Measurements from ENCODE around the gene ATP11A.

Gene ATP11A

GRCh38 chr13:112679381-112679780 is 10.5 kb upstream of the ATP11A start:
- H3K79me2 ChIP-seq (ENCODE audit: low read length): no peaks in the 10 kb centered on the region
- no peak overlapping the region for H3K4me2 ChIP-seq (ENCODE audit: low read length)
- H3K9me3 ChIP-seq (ENCODE audit: insufficient read depth, low read length): no peaks in the 10 kb centered on the region
- H3K36me3 ChIP-seq (replicated peaks; ENCODE audit: low read depth, low read length): no peaks in the 10 kb centered on the region
- TF ChIP-seq CTCF (IDR thresholded peaks at IDR 0.05; ENCODE audit: low read depth, low read length) (no peak), EZH2phosphoT487 (IDR thresholded peaks at IDR 0.05; ENCODE audit: low read depth) (no peak)
- no peaks in the 10 kb centered on the region for H3K27me3 ChIP-seq (ENCODE audit: low read depth, low read length)
- H2AFZ ChIP-seq (ENCODE audit: low read depth, low read length): no peak overlapping the region
- H3K9ac ChIP-seq (ENCODE audit: low read length): no peak overlapping the region
- H3K4me3 ChIP-seq (ENCODE audit: low read length): no peak overlapping the region
- H3K27ac ChIP-seq (ENCODE audit: low read length): no peak overlapping the region
- H3K4me1 ChIP-seq (ENCODE audit: low read length): no peaks in the 10 kb centered on the region; the same call in none of the 2 replicates
- H4K20me1 ChIP-seq (ENCODE audit: insufficient read depth, low read length): no peaks in the 10 kb centered on the region

GRCh38 chr13:112679932-112680677 is 9.7 kb upstream of the ATP11A start:
- no peak overlapping the region for H2AFZ ChIP-seq (ENCODE audit: low read depth, low read length)
- H3K36me3 ChIP-seq (replicated peaks; ENCODE audit: low read depth, low read length): no peaks in the 10 kb centered on the region
- H3K4me1 ChIP-seq (ENCODE audit: low read length): no peaks in the 10 kb centered on the region
- no peak overlapping the region for H3K9ac ChIP-seq (ENCODE audit: low read length)
- H3K79me2 ChIP-seq (ENCODE audit: low read length): no peaks in the 10 kb centered on the region
- H3K4me3 ChIP-seq (ENCODE audit: low read length): no peak overlapping the region
- no peaks in the 10 kb centered on the region for H3K27me3 ChIP-seq (ENCODE audit: low read depth, low read length)
- H4K20me1 ChIP-seq (ENCODE audit: insufficient read depth, low read length): no peaks in the 10 kb centered on the region
- no peaks in the 10 kb centered on the region for H3K9me3 ChIP-seq (ENCODE audit: insufficient read depth, low read length)
- H3K4me2 ChIP-seq (ENCODE audit: low read length): no peak overlapping the region
- no peak overlapping the region for H3K27ac ChIP-seq (ENCODE audit: low read length)
- TF ChIP-seq EZH2phosphoT487 (IDR thresholded peaks at IDR 0.05; ENCODE audit: low read depth) (no peak), CTCF (IDR thresholded peaks at IDR 0.05; ENCODE audit: low read depth, low read length) (no peak)

GRCh38 chr13:112680741-112681360 is 9.0 kb upstream of the ATP11A start:
- Histone ChIP-seq H3K9me3 (ENCODE audit: insufficient read depth, low read length) (no peaks in the 10 kb centered on the region), H2AFZ (ENCODE audit: low read depth, low read length) (no peak overlapping the region), H4K20me1 (ENCODE audit: insufficient read depth, low read length) (no peaks in the 10 kb centered on the region), H3K4me1 (ENCODE audit: low read length) (peaks cover under 1% of the 10 kb centered on the region), H3K36me3 (replicated peaks; ENCODE audit: low read depth, low read length) (no peaks in the 10 kb centered on the region), H3K4me2 (ENCODE audit: low read length) (no peak overlapping the region), H3K9ac (ENCODE audit: low read length) (no peak overlapping the region), H3K4me3 (ENCODE audit: low read length) (no peak overlapping the region), H3K79me2 (ENCODE audit: low read length) (no peaks in the 10 kb centered on the region), H3K27me3 (ENCODE audit: low read depth, low read length) (no peaks in the 10 kb centered on the region), H3K27ac (ENCODE audit: low read length) (no peak overlapping the region)
- TF ChIP-seq EZH2phosphoT487 (IDR thresholded peaks at IDR 0.05; ENCODE audit: low read depth) (no peak), CTCF (IDR thresholded peaks at IDR 0.05; ENCODE audit: low read depth, low read length) (no peak)

GRCh38 chr13:112683581-112683980 is 6.3 kb upstream of the ATP11A start:
- Histone ChIP-seq H3K27me3 (ENCODE audit: low read depth, low read length) (no peaks in the 10 kb centered on the region), H2AFZ (ENCODE audit: low read depth, low read length) (no peak overlapping the region), H3K36me3 (replicated peaks; ENCODE audit: low read depth, low read length) (no peaks in the 10 kb centered on the region), H3K9me3 (ENCODE audit: insufficient read depth, low read length) (no peaks in the 10 kb centered on the region), H3K4me2 (ENCODE audit: low read length) (no peak overlapping the region), H3K79me2 (ENCODE audit: low read length) (no peaks in the 10 kb centered on the region), H3K4me3 (ENCODE audit: low read length) (no peak overlapping the region), H3K9ac (ENCODE audit: low read length) (no peak overlapping the region), H4K20me1 (ENCODE audit: insufficient read depth, low read length) (no peaks in the 10 kb centered on the region), H3K27ac (ENCODE audit: low read length) (no peak overlapping the region), H3K4me1 (ENCODE audit: low read length) (peaks cover 5% of the 10 kb centered on the region)
- TF ChIP-seq EZH2phosphoT487 (IDR thresholded peaks at IDR 0.05; ENCODE audit: low read depth): no peak
- no peak for TF ChIP-seq CTCF (IDR thresholded peaks at IDR 0.05; ENCODE audit: low read depth, low read length)
